HUES6 (cell line): Measurements from ENCODE around the gene MAGEC1.

Experiments
- H3K27ac ChIP-seq: 2 replicates; pipeline ENCODE4 v1.7.0; 2013; ENCODE audit warnings: low read depth, mild to moderate bottlenecking, low read length, inconsistent platforms
- H3K27me3 ChIP-seq: 2 replicates; pipeline ENCODE4 v1.6.1; 2013; ENCODE audit warnings: low read length; ENCODE audit not compliant: control insufficient read depth, insufficient read depth
- H3K36me3 ChIP-seq: 2 replicates; pipeline ENCODE4 v1.6.1; 2013; ENCODE audit warnings: low read length; ENCODE audit not compliant: control insufficient read depth, insufficient read depth
- H3K4me1 ChIP-seq: 2 replicates; pipeline ENCODE4 v1.6.1; 2013; ENCODE audit warnings: low read length; ENCODE audit not compliant: control insufficient read depth, insufficient read depth
- H3K4me3 ChIP-seq: 2 replicates; pipeline ENCODE4 v1.5.1; 2013; ENCODE audit warnings: low read depth, low read length
- H3K9ac ChIP-seq: one replicate; pipeline ENCODE4 v1.6.1; 2013; ENCODE audit warnings: mild to moderate bottlenecking, low read length
- H3K9me3 ChIP-seq: 2 replicates; pipeline ENCODE4 v1.6.1; 2013; ENCODE audit warnings: low read depth, low read length; ENCODE audit not compliant: control insufficient read depth, insufficient read depth

Gene MAGEC1

DNA sequence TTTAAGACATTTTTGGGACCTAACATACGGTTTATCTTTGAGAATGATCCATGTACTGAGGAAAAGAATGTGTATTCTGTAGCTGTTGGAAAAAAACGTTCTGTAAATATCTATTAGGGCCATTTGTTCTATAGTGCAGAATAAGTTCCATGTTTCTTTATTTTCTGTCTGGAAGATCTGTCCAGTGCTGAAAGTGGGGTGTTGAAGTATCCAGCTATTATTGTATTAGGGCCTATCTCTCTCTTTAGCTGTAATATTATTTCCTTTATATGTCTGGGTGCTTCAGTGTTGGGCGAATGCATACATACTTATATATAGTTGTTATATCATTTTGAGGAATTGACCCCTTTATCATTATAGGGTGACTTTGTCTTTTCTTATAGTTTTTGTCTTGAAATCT lies 24.7 kb downstream of the MAGEC1 start:
- Histone ChIP-seq H3K27ac (no peak overlapping the region), H3K36me3 (no peaks in the 10 kb centered on the region), H3K9me3 (no peaks in the 10 kb centered on the region), H3K9ac (no peak overlapping the region), H3K4me3 (no peak overlapping the region), H3K27me3 (no peaks in the 10 kb centered on the region), H3K4me1 (no peaks in the 10 kb centered on the region)

DNA sequence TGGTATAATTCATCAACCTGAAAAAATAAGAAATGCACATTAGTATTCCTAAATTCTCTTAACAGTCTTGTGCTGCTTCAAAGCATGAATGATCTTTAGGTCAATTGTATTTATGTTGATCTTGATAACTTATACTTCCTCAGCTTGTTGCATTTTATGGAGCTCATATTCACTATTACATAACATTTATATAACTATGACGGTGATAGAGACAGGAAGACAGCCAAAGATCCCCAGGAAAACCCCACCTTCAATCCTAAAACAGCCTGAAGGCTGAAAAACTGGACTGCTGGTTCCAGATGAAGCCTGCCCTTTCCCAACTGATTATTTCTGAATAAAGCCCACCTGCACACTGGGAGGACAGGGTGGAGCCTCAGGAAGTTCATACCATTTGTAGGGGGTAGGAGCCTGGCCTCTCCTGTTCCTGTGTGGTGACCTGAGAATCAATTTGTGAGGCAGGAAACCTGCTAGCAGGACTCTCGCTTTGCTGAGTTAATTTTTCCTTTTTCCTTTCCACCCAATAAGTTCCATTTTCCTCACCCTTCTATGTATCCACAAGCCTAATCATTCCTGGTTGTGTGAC lies 30.5 kb downstream of the MAGEC1 start:
- Histone ChIP-seq H3K4me3 (no peak overlapping the region), H3K9me3 (no peaks in the 10 kb centered on the region), H3K36me3 (no peaks in the 10 kb centered on the region), H3K9ac (no peak overlapping the region), H3K27me3 (no peaks in the 10 kb centered on the region), H3K4me1 (no peaks in the 10 kb centered on the region), H3K27ac (no peak overlapping the region)

DNA sequence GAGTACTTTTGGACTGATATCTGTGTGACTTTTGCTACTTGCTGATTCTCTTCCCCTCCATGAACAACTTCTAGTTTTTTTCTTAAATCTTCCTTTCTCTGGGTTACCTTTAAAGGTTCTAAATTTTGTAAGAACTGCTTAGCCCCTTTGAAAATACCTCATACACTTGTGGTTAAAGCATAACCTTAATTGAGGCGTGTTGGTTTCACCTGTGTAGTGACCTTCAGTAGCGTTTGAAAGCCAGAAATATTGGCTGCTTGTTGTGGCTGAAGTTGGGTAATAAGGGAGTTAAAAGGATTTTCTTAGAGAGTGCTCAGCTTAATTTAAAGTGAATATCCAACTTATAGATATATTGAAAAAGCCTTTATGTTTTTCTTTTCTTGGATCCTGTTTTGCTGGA lies 32.0 kb downstream of the MAGEC1 start:
- no peak overlapping the region for H3K27ac ChIP-seq
- no peak overlapping the region for H3K9ac ChIP-seq

DNA sequence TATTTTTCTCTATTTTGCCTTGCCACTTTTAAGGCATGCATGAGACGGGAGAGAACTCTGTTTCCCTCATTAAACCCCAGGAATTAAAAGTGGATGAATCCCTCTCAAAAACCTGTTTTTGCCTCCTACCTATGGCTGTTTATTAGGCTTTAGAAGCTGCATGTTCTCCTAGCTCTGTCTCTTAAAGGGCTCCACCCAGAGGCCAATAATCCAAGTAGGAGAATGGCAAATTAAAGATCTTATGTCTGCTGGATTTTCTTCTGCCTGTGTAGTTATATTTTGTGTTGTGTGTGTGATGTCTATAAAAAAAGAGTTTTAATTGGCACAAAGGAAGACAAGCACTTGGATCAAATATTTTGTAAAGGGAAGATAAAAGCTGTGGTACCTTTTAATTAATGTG lies 32.4 kb downstream of the MAGEC1 start:
- no peaks in the 10 kb centered on the region for H3K9me3 ChIP-seq
- no peak overlapping the region for H3K27ac ChIP-seq
- no peaks in the 10 kb centered on the region for H3K4me1 ChIP-seq
- no peak overlapping the region for H3K4me3 ChIP-seq
- H3K27me3 ChIP-seq = no peaks in the 10 kb centered on the region
- no peaks in the 10 kb centered on the region for H3K36me3 ChIP-seq
- no peak overlapping the region for H3K9ac ChIP-seq

More for the DNA sequence above, 32.0 kb downstream of the MAGEC1 start:
- Histone ChIP-seq H3K4me1 (no peaks in the 10 kb centered on the region), H3K4me3 (no peak overlapping the region), H3K36me3 (no peaks in the 10 kb centered on the region), H3K27me3 (no peaks in the 10 kb centered on the region), H3K9me3 (no peaks in the 10 kb centered on the region)

DNA sequence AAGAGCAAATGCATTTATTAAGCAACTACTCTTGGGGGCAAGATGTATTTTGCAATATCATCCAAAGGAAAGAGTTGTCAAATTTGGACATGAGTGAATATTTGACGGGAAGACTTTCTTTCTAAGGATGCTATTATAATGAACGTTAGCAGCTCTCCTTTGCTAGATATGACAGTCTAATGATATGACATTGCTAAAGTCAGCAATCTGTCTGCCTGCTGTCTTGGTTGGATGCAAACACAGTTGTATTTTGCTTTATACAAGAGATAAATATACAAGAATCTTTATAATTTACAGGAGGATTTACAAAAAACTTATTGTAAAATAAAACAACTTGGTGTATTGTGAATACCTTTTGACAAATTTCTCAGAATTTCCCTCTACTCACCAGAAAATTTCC lies 37.5 kb downstream of the MAGEC1 start:
- Histone ChIP-seq H3K9ac (no peak overlapping the region), H3K36me3 (no peaks in the 10 kb centered on the region), H3K4me3 (no peak overlapping the region), H3K27ac (no peak overlapping the region), H3K27me3 (no peaks in the 10 kb centered on the region), H3K9me3 (no peaks in the 10 kb centered on the region), H3K4me1 (no peaks in the 10 kb centered on the region)

DNA sequence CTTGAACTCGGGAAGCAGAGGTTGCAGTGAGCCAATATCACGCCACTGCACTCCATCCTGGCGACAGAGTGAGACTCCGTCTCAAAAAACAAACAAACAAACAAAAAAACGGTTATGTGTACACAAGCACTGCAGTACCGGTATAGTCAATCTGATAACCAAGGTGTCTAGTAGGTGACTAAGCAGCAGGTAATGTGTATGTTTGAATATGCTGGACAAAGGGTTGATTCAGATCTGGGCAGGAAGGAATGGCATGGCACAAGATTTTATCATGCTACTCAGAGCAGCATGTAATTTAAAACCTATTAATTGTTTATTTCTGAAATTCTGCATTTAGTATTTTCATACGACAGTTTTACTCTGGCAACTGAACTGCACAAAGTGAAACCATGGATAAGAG lies 41.7 kb downstream of the MAGEC1 start:
- Histone ChIP-seq H3K36me3 (no peaks in the 10 kb centered on the region), H3K9me3 (no peaks in the 10 kb centered on the region), H3K27ac (no peak overlapping the region), H3K4me3 (no peak overlapping the region), H3K9ac (no peak overlapping the region), H3K4me1 (no peaks in the 10 kb centered on the region), H3K27me3 (no peaks in the 10 kb centered on the region)

DNA sequence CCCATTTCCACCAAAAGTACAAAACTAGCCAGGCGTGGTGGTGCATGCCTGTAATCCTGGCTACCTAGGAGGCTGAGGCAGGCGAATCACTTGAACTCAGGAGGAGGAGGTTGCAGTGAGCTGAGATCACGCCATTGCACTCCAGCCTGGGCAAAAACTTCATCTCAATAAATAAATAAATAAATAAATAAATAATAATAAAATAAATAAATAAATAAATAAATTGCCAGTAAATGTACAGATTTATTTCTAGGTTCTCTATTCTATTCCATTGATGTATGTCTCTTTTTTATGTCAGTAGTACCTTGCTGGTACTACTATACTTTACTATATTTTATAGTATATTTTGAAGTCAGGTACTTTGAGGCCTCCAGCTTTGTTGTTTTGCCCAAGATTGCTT lies 43.7 kb downstream of the MAGEC1 start:
- no peaks in the 10 kb centered on the region for H3K36me3 ChIP-seq
- H3K9ac ChIP-seq = no peak overlapping the region
- H3K27me3 ChIP-seq = no peaks in the 10 kb centered on the region
- H3K9me3 ChIP-seq = no peaks in the 10 kb centered on the region
- H3K4me1 ChIP-seq = no peaks in the 10 kb centered on the region
- no peak overlapping the region for H3K4me3 ChIP-seq
- no peak overlapping the region for H3K27ac ChIP-seq

DNA sequence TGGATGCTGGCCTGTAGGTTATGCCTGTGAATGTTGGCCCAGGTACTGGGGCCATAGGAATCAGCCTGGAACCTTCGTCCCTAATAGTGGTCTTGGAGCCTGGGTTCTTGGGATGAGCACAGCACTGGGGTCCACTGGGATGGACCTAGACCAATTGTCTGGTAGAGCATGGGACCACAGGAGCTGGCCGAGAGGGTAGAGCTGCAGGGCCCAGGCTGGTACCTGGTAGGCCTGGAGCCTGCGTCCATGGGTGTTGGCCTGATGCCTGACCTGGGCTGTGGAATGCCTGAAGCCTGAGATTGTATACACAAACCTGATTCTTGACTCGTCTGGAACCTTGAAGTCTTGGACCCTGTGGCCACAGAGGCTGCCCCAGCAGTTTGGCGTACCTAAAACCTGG lies 48.9 kb downstream of the MAGEC1 start:
- Histone ChIP-seq H3K27ac (no peak overlapping the region), H3K27me3 (no peaks in the 10 kb centered on the region), H3K4me1 (no peaks in the 10 kb centered on the region), H3K4me3 (no peak overlapping the region), H3K9me3 (no peaks in the 10 kb centered on the region), H3K9ac (no peak overlapping the region), H3K36me3 (no peaks in the 10 kb centered on the region)

DNA sequence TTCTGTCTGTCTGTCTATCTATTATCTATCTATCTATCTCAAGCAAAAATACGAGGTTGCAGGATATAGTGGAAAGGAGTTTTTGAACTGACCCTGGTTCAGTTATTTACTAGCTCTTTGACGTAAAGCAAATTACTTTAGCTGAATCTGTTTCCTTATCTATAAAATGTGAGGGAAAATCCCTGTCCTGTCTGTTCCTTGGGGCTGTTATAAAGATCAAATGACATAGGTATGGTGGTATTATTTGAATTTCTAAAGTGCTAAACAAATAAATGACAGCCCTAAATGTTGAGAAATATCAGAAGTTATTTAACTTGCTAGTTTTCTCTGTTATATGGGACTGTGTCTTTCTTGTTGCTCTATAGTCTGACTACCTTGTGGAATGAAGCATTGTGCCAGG lies 55.0 kb downstream of the MAGEC1 start:
- Histone ChIP-seq H3K4me3 (no peak overlapping the region), H3K9me3 (peaks cover 14% of the 10 kb centered on the region), H3K27me3 (no peaks in the 10 kb centered on the region), H3K9ac (no peak overlapping the region), H3K4me1 (no peaks in the 10 kb centered on the region), H3K27ac (no peak overlapping the region), H3K36me3 (no peaks in the 10 kb centered on the region)
